Activated T-cell treated with anti-CD3 and anti-CD28 coated beads for 4 hours (primary cell): ENCODE data around the gene GPN2.
A peak's percentile ranks its signal among the peaks of the same experiment; 100 is the strongest.
"Not testable (repeated sequence)": the region's sequence is repeated elsewhere in the genome, so short reads cannot be mapped to it uniquely, and the experiment has no call there.

Source experiments
- DNase-seq: peaks from one replicate; pipeline ENCODE4 v3.0.0-alpha.2; 2020

Gene GPN2

DNA sequence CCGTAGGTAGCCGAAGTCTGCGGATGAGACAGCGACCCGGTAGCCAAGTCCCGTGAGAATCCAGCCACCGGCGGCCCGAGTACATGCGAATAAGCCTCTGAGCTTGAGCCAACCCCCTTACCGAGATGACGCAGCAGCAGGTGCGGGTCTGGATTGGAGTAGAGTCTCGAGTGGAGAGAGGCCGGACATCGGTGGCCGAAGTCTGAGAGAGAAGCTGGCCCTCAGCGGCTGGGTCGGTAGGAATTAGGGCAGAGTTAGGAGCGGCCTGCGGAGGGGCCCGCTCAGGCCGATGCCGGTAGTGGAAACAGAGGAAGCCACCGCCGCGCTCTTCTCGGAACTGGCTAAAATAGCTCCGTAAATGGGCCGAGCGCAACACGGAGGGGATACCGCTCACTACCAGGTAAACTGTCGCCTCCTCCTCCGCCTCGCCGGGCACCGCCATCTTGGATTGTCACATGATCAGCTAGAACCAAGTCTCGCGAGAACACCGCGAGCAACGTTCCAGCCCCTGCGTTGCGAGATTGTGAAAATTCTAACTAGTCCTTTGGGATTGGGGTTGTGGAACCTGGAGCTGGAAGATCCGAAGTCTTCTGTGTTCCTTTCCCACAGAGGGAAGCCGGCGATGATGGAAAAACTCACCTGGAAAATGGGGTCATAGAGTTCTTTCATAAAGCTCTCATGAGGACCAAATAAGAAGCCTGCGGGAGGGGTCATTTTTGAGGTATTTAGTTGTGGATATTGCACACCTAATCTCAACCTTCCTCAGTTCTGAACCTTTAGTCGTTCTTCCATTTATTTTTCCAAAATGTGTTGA, 10.1 kb upstream of the GPN2 start, which contains the start of gene GPATCH3:
TSS of gene GPATCH3 (minus strand) at position 467 of the 814 bp plus-strand sequence. CDS start at position 442, 25 bp downstream.
- peak; percentile 82 for DNase-seq

DNA sequence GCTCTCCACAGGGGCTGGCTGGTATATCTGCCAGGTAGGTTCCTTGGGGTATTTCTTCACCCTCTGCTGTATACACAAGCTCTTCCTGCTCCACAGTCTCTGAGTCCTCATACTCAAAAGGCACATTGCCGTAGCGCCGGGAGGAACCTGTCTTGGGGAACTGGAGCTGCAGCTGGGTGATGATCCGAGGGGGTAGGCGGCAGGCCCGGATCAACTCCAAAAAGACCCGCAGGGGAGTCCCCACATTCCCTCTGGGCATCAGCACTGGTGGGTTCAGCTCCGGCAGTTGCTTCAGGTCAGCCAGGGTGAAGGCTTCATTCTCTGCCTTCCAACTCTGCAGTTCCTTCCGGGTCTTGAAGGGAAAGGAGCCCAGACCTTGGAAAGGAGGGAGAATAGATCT, 7.3 kb upstream of the GPN2 start:
- no peak for DNase-seq

DNA sequence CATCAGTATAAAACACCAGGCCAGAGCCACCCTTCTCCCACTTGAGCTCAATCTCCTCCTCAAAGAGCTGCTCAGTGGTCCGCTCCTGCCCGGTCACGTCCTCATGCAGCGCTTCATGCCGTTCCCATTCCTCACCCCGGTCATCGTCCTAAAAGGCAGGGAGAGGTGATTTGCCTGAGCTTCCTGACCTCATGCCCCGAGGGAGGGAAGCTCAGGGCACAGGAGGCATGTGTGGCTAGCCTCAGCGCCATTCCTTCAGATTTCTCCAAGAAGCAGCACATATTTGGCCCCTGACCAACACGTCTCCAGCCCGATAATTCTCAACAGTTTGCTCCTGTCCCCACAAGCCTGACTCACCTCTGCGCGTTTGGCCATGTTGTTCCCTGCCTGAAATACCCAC, 4.2 kb upstream of the GPN2 start:
- no peak for DNase-seq

DNA sequence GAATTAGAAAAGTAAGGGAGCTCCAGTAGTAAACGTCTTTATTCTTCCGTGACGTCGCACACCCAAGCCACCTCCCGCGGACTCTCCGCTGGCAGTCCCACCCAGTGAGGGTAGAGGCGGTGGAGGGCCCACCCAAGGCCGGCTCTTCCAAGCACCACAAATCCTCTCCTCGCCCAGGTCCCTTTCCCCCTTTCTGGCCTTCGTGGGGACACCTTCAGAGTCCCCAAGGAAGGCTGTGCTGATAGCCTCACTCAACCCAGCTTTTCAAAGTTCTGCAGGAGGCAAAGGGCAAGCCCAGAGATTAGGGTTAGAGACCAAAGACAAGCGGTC, 349 bp upstream of the GPN2 start:
- no peak for DNase-seq

DNA sequence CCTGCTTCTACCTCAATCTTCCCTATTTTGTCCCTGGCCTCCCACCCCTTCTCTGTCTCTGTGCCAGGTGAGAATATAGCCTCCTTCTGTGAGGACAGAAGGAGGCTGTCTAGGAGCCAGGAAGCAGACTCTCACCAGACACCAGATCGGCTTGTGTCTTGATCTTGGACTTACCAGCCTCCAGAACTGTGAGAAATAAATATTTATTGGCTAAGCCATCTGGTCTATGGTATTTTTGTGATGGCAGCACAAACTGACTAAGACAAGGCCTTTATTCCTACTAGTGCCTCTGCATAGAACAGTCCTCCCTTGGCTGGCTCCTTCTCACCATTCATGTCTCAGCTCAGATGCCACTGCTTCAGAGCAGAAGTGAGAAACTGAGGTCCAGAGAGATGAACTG, 1.9 kb downstream of the GPN2 start:
- no peak for DNase-seq

DNA sequence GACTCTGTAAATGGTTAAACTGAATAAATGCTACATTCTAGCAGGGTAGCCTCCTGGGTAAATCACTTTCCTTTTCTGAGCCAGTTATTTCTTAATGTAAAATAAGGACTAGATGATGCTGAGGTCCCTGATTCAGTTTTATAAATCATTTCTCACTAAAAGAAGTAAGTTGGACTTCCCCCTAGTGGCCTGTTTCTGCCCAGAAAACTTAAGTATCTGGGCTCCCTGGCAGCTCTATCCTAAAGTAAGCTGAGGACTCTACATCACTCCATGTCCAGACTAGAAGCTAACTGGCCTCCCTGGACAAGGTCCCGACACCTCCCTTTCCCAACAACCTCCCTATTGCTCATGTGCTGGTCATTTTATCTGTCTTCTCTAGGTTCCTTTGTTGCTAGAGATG, 3.0 kb downstream of the GPN2 start:
- DNase-seq = no peak

DNA sequence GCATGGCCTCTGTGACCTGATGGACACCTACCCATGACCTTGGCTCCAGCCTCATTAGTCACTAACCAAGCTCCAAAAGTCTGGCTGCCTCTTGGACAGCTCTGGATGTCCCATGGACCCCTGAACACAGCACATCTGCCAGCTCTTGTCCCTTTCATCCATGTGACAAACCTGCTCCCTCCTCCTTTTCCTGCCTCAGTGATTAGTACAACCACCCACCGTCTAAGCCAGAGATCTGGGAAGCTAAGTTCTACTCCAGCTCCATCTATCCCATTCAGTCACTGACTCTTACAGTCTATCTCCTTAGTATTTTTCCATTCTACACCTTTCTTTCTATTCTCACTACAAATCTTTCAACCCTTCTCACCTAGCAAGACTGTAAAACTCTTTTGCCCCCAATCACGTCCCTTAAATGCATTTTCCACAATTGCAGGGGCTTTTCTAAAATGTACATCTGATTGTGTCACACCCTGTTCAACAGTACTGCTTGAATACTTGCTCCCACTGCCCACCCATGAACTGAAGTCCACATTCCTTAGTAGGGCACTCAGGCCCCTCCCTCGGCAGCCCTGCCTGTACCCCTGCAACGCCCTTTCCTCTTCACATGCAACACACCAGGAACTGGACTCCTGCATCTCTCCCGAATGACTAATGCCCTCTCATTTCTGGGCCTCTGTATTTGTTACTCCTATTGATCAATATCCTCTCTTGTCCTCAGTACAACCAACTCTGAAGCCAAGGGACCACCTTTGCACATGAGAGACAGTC, 7.2 kb downstream of the GPN2 start:
- no peak for DNase-seq

DNA sequence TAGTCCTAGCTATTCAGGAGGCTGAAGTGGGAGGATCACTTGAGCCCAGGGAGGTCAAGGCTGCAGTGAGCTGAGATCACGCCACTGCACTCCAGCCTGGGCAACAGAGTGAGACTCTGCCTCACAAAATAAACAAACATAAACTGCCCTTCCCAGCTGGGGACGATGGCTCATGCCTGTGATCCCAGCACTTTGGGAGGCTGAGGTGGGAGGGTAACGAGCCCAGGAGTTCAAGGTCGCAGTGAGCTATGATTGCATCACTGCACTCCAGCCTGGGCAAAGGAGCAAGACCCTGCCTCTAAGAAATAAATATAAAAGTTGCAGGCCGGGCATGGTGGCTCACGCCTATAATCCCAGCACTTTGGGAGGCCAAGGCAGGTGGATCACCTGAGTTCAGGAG, 8.5 kb downstream of the GPN2 start:
- DNase-seq = not testable (repeated sequence)

DNA sequence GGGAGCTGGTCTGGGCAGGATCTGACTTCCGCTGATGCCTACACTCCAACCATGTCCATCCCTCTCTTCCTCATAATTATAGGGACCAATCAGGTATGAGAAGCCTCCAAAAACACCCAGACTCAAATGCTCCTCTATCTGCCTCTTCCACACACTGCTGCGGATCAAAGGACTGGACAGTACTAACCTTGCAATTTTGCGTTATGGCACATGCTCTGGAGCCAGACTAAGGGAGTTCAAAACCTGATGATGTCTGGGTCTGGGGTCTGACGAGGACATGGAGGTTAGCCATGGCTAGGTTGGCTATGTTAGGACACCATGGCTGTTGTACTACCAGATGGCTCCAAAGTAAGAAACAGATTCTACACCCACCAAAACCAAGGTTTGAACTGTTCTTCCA, 10.3 kb downstream of the GPN2 start:
- DNase-seq = no peak

DNA sequence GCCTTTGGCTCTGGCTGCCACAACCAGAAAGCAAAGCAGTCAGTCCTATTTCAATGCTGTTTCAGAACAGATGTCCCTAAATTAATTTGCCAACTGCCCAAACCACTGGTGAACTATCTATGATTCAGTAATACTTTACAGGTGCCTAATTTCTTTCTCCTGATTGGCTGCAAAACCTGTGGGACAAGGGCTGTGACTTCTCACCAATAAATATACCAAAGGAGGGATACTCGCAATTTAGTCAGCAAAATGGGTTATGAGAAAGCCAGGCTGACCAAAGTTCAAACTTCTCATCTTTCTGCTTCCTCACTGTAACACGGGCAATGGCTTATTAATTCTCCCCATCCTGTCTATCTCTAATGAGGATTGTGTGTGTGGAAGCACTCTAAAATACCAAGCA, 12.8 kb downstream of the GPN2 start:
- no peak for DNase-seq

DNA sequence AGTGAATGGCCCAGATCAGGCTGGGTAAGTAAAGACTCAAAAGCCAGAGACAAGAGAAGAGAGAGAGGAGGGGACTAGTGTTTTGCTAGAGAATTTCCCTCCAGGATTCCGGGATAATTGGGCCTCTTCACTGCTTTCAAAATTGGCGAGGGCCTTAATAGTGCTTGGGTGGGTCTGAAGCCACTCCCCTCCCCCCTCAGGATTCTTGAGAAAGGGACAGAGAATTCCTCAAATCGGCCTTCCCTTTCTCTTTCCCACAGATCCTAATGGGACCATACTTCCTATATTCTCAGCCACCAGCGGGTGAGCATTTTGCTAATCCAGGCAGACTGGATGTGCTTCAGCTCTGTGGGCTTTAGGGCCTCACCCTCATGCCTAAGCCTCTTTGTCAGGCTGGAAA, 15.2 kb downstream of the GPN2 start:
- DNase-seq = no peak

DNA sequence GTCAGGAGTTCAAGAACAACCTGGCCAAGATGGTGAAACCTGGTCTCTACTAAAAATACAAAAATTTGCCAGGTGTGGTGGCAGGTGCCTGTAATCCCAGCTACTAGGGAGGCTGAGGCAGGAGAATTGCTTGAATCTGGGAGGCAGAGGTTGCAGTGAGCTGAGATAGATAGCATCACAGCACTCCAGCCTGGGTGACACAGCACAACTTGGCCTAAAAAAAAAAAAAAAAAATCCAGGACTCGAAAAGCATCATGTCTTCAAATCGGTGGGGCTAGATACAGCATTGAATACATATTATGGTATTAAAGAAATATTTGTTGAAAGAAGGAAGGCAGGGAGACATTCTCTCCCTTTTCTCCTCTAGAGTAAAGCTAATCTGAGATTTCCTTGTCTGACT, 17.0 kb downstream of the GPN2 start:
- not testable (repeated sequence) for DNase-seq

DNA sequence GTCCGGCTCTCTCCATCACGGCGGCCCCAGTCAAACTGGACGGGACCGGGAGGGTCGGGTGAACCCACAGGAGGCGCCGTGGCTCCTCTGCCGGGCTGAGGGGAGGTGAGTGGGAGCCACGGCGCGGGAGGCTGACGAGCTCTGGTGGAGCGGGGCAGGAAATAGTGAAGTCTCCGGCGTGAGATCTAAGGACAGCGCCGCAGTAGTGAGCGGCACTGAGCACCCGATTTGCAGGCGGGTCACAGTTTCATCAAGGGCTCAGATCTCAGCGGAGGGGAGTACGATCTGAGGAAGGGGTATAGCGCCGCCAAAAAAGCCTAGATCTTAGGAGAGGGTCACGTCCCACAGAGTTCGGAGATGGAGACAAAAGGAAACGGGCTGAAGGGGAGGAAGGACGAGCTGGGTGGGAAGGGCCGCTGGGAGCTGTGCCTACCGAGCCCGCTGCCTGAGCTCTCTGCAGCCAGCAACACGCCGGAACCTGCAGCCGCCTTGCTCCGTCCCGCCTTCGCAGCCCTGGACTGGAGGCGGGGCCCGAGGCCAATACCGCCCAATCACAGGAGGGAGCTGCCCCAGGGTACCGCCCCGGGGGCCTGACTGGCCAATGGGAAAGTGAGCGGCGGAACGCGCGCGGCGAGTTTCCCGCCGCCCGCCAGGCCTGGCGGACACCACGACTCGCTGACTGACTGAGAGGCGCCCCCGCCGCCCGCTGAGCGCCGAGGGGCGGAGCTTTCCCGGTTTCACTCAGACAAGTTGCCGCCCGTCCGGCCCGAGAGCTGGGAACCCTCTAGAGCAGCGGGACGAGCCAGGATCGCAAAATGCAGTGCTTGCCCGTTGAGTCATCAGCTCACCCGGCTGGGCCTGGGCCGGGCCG, 25.2 kb downstream of the GPN2 start:
- DNase-seq = peak; percentile 90

DNA sequence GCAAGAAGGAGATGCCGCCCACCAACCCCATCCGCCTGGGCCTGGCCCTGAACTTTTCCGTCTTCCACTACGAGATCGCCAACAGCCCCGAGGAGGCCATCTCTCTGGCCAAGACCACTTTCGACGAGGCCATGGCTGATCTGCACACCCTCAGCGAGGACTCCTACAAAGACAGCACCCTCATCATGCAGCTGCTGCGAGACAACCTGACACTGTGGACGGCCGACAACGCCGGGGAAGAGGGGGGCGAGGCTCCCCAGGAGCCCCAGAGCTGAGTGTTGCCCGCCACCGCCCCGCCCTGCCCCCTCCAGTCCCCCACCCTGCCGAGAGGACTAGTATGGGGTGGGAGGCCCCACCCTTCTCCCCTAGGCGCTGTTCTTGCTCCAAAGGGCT, 26.4 kb downstream of the GPN2 start:
- DNase-seq = no peak

DNA sequence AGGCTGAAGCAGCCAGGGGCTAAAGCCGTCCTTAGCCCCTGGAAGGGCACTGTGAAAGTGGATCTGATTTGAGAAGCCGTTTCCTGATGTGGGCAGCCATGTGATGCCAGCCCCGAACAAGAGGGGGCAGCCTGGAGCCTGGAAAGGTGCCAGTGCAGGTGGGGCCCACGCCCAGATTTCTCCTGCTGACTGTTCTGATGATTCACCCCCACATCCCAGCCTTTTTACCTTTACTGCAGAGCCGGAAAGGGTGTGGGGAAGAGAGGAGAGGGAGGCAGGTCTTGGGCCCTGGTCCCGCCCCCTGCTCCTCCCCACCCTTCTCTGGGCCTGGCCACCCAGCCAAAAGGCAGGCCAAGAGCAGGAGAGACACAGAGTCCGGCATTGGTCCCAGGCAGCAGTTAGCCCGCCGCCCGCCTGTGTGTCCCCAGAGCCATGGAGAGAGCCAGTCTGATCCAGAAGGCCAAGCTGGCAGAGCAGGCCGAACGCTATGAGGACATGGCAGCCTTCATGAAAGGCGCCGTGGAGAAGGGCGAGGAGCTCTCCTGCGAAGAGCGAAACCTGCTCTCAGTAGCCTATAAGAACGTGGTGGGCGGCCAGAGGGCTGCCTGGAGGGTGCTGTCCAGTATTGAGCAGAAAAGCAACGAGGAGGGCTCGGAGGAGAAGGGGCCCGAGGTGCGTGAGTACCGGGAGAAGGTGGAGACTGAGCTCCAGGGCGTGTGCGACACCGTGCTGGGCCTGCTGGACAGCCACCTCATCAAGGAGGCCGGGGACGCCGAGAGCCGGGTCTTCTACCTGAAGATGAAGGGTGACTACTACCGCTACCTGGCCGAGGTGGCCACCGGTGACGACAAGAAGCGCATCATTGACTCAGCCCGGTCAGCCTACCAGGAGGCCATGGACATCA, 27.1 kb downstream of the GPN2 start, which contains the start of gene SFN:
TSS of gene SFN (plus strand) at position 369 of the 904 bp plus-strand sequence. CDS start at position 433, 64 bp downstream.
- DNase-seq = peak; percentile 32

DNA sequence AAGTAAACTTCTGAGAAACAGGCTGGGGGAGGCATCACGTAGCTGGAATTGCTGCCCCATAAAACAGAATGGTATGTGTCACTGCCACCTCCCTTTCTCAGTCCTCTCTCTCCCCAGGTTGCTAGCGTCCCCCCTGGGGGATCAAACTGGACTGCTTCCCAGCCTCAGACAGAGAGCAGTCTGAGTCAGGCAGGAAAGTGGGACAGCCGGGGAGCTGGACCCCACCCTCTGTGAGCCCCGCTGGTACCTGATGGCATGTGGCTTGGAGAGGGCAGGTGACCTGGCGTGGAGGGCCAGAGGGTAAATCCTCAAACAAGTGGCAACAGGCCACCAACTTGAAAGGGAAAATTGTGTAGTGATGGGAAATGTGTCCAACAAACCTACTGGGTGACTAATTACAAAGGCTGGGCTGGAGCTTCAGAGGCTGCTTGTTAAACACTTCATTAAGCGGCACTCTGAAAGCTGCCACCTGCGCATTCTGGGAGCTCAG, 28.1 kb downstream of the GPN2 start:
- no peak for DNase-seq

DNA sequence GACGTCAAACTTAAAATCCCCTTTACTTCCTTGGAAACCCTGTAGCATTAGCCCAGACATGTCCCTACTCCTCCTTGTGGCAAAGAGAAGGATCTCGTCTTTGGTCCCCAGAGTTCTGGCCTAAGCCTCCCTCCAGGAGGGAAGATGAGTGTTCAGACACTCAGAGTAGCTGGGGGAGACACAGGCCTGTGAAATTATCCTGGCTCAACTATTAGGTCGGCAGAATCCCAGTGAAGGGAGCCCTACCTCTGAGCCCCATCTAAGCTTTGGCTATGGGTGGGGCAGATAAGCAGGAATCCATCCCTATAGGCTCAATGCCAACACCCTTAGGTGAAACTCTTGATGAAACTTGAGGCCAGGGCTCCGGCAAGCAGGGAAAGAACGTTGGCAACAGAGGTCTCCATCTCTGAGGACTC, 28.8 kb downstream of the GPN2 start:
- DNase-seq = no peak

DNA sequence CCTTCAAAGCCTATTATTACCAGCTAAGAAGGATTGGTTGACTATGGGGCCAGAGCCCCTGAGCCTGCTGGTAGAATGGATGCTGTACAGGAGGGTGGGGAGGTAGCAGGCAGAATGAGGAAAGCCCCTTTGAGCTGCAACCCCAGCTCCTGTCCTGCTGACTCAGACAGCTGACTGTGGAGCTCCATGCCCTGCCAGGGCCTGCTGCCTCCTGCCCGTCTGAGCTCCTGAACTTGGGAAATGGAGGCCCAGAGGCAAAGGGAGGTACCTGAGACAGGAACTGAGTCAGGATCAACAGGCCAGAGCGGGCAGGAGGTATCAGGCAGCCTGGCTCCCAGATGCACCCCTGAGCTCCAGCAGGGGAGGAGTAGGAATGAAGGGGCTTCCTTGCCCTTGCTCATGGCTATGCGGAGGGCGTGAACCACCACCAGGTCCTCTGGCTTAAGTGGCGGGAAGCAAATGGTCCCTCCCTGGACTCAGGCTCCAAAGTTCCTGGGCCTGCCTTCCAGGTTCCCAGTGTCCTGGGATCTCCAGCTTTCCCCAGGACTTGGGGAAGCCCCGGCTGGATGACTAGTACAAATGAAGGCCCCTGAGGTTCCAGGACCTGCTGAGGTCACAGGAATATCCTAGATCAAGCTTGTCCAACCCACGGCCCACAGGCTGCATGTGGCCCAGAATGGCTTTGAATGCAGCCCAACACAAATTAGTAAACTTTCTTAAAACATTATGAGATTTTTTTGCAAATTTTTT, 31.0 kb downstream of the GPN2 start:
- DNase-seq = no peak

DNA sequence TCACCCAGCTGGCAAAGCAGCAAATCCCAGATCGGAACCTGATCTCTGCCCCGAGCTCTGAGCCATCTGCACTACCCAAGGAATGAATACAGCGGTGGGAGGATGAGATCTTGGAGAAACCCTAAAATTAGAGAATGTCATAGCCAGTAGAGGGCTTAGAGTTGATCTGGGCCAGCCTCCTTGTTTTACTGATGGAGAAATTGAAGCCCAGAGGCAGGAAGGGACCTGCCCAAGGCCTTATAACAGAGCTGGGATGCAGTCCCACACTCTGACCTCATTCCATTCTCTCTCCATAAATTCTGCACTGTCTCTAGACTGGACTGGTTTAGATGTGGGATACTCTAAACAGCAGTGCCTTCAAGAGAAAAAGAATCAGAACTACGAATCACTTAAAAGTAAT, 31.9 kb downstream of the GPN2 start:
- no peak for DNase-seq

DNA sequence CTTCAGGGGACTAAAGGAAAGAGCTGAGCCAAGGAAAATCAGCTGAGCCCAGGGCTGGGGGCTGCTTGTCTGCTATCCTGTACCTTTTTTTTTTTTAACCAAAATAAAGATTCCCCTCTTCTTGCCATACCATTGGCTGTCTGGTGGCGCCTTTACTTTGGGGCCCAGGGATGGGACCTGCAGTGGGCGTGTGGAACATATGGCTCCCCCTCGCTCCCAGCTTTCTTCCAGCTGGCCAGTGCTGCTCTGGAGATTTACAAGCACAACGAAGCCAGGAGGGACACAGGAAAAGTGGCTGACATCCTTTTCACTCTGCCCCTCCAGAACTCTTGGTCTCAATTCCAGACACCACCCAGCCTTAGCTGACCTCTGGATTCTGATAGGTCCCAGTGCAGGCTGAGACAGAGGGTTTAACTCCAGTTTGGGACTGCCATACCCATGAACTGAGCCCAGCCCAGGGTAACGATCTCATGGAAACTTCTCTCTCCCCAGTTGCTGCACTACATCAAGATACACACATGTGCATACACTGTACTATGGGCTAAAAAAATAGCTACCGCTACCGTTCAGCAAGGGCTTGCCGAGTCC, 32.5 kb downstream of the GPN2 start:
- no peak for DNase-seq
